Vagina (tissue), 2 donors: ENCODE data around the gene ZNF687. TPM values are rescaled to one million over a fixed set of nuclear protein-coding genes. Genes with fewer than 3 reads are reported as not detected.
A peak's percentile ranks its signal among the peaks of the same experiment; 100 is the strongest.

Source experiments
- DNase-seq, 2 donors: peaks; one replicate each; pipeline ENCODE4 v3.0.0-alpha.2; 2017; ENCODE audit errors: extremely low spot score in 2 of 2
- H3K27ac ChIP-seq: fragments of 200-600 bp; sonication (generic); one replicate; pipeline ENCODE4 v1.5.1; 2019
- H3K27me3 ChIP-seq: fragments of 200-600 bp; sonication (generic); one replicate; pipeline ENCODE4 v1.5.1; 2019
- H3K36me3 ChIP-seq, 2 donors: fragments of 200-600 bp; sonication (generic); one replicate each; pipeline ENCODE4 v1.5.1; 2017 to 2019
- H3K4me1 ChIP-seq: fragments of 200-600 bp; sonication (generic); one replicate; pipeline ENCODE4 v1.5.1; 2019
- H3K4me3 ChIP-seq, 2 donors: fragments of 200-600 bp; sonication (generic); 1 replicate in 1 of 2; 2 replicates in 1 of 2; pipeline ENCODE4 v1.5.1; 2016 to 2019
- H3K9me3 ChIP-seq: fragments of 200-600 bp; sonication (generic); one replicate; pipeline ENCODE4 v1.5.1; 2019
- POLR2A ChIP-seq, 2 donors: fragments of 450-650 bp; IDR thresholded peaks; one replicate each; pipeline ENCODE4 v1.6.1; 2017; ENCODE audit warnings: antibody characterized with exemption in 2 of 2, mild to moderate bottlenecking in 2 of 2, moderate library complexity in 2 of 2
- POLR2AphosphoS5 ChIP-seq, 2 donors: sonication (generic); formaldehyde crosslinking; IDR thresholded peaks; one replicate each; pipeline ENCODE4 v1.9.0; 2017; ENCODE audit warnings: antibody characterized with exemption in 2 of 2, mild to moderate bottlenecking in 2 of 2, low read depth in 1 of 2; ENCODE audit not compliant: insufficient read depth in 1 of 2
- intact Hi-C: fragments of 100-400 bp; cut with DNase I; formaldehyde crosslinking; loops from one replicate; pipeline ENCODE4 v1.15.1; 2023
- total RNA-seq: library from RNA; depleted of rRNA; stranded (reverse); fragments of >200 nt; gene quantifications from one replicate; pipeline ENCODE4 v1.2.3, GENCODE V29; 2016
- TF ChIP-seq, protein P1 (sequence below), 3 experiments: fragments of 450-650 bp in 2 of 3; fragments of 200-600 bp in 1 of 3; sonication (generic) in 1 of 3; IDR thresholded peaks; one replicate each; pipeline ENCODE4 v1.5.1; 2017 to 2019; ENCODE audit warnings: antibody characterized with exemption in 3 of 3, mild to moderate bottlenecking in 2 of 3, moderate library complexity in 2 of 3

Gene ZNF687
- total RNA-seq, 1 donor from 2014 or later, result 26.8 TPM

GRCh38 chr1:151294742-151295462 is 12.8 kb downstream of the ZNF687 start:
- Histone ChIP-seq H3K27ac (no peak overlapping the region), H3K4me1 (no peaks in the 10 kb centered on the region), H3K27me3 (no peaks in the 10 kb centered on the region), H3K9me3 (no peaks in the 10 kb centered on the region), H3K4me3 (no peak overlapping the region), H3K36me3 (peaks cover 14 to 92% of the 10 kb centered on the region in 2 donors)
- no peak for DNase-seq
- intact Hi-C loops, result no loop called here
- no peak for TF ChIP-seq POLR2A (IDR thresholded peaks at IDR 0.05)
- TF ChIP-seq, protein P1, sequence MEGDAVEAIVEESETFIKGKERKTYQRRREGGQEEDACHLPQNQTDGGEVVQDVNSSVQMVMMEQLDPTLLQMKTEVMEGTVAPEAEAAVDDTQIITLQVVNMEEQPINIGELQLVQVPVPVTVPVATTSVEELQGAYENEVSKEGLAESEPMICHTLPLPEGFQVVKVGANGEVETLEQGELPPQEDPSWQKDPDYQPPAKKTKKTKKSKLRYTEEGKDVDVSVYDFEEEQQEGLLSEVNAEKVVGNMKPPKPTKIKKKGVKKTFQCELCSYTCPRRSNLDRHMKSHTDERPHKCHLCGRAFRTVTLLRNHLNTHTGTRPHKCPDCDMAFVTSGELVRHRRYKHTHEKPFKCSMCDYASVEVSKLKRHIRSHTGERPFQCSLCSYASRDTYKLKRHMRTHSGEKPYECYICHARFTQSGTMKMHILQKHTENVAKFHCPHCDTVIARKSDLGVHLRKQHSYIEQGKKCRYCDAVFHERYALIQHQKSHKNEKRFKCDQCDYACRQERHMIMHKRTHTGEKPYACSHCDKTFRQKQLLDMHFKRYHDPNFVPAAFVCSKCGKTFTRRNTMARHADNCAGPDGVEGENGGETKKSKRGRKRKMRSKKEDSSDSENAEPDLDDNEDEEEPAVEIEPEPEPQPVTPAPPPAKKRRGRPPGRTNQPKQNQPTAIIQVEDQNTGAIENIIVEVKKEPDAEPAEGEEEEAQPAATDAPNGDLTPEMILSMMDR (IDR thresholded peaks at IDR 0.05), result no peak
- no peak for TF ChIP-seq POLR2AphosphoS5 (IDR thresholded peaks at IDR 0.05; ENCODE audit: insufficient read depth in 1 of 2, low read depth in 1 of 2)

DNA sequence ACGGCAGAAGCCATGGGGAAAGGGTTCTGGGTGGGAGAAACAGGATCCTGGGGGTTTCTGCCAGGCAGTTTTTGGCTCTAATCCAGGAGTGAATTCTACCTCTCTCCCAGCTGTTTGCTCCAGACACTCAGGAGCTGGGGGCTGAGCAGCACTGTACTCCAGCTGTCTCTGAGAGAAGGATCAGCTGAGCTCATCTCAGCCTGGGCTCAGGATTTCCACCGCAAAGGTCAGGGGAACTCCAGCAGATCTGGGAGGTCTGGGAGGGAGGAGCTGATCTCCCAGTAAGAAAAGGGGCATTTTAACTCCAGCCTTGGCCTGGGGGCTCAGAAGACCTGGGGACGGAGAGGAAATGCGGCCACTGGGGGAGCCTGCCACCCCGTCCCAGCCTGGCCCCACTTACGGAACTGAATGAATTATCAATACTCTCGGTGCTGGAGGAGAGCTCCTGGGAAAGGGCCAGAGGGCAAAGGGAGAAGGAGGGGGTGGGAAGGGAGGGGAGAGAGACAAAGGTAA is 27.8 kb downstream of the ZNF687 start:
- Histone ChIP-seq H3K27me3 (no peaks in the 10 kb centered on the region), H3K27ac (peak overlapping the region; percentile 88), H3K4me3 (no peak overlapping the region), H3K9me3 (no peaks in the 10 kb centered on the region), H3K36me3 (peaks cover 0 to 53% of the 10 kb centered on the region in 2 donors), H3K4me1 (peaks cover 55% of the 10 kb centered on the region)
- intact Hi-C loops, result no loop called here
- no peak for DNase-seq
- TF ChIP-seq POLR2AphosphoS5 (IDR thresholded peaks at IDR 0.05; ENCODE audit: insufficient read depth in 1 of 2, low read depth in 1 of 2) (no peak), POLR2A (IDR thresholded peaks at IDR 0.05) (no peak)
- TF ChIP-seq, protein P1 (IDR thresholded peaks at IDR 0.05), result no peak

DNA sequence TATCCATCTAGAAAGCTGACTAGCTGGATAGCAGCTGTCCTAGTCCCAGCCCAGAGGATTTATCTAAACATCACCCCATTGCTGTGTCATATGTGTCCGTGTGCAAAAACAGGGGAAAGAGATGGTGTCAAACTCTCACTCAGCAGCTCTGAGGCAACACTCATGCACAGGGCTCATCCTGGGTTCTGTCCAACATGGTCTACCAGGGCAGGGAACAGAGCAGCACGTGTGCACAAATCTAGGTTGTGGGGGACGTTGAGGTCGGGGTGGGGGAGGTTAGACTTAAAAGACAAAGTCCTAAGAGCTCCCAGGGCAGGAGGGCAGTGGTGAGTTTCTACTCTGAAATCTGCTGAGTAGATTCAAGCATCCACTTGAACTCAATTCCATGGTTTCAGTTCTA is 28.9 kb downstream of the ZNF687 start:
- DNase-seq, result no peak
- peaks cover 0 to 53% of the 10 kb centered on the region in 2 donors for H3K36me3 ChIP-seq
- peaks cover 63% of the 10 kb centered on the region for H3K4me1 ChIP-seq
- intact Hi-C loops, result no loop called here
- no peaks in the 10 kb centered on the region for H3K9me3 ChIP-seq
- no peaks in the 10 kb centered on the region for H3K27me3 ChIP-seq
- peak overlapping the region; percentile 88 for H3K27ac ChIP-seq
- peak overlapping the region in 1 of 2 donors; percentile 11 for H3K4me3 ChIP-seq
- TF ChIP-seq, protein P1 (IDR thresholded peaks at IDR 0.05), result no peak
- TF ChIP-seq POLR2A (IDR thresholded peaks at IDR 0.05), result no peak
- no peak for TF ChIP-seq POLR2AphosphoS5 (IDR thresholded peaks at IDR 0.05; ENCODE audit: insufficient read depth in 1 of 2, low read depth in 1 of 2)

GRCh38 chr1:151311589-151312331 is 29.7 kb downstream of the ZNF687 start:
- Histone ChIP-seq H3K36me3 (peaks cover 0 to 53% of the 10 kb centered on the region in 2 donors), H3K27me3 (no peaks in the 10 kb centered on the region), H3K27ac (peak overlapping the region; percentile 88), H3K9me3 (no peaks in the 10 kb centered on the region), H3K4me3 (peak overlapping the region in 1 of 2 donors; percentile 11), H3K4me1 (peaks cover 63% of the 10 kb centered on the region)
- no peak for TF ChIP-seq POLR2A (IDR thresholded peaks at IDR 0.05)
- peak; percentile 61 to 94 for TF ChIP-seq POLR2AphosphoS5 (IDR thresholded peaks at IDR 0.05; ENCODE audit: insufficient read depth in 1 of 2, low read depth in 1 of 2)
- TF ChIP-seq, protein P1 (IDR thresholded peaks at IDR 0.05), result no peak
- peak in 1 of 2 donors; percentile 99 for DNase-seq
- intact Hi-C loops, result no loop called here
